ENCODE results near the gene HARS1.
"Not testable (repeated sequence)": the region's sequence is repeated elsewhere in the genome, so short reads cannot be mapped to it uniquely, and the experiment has no call there.

HARS1 gene

GRCh38 chr5:140690941-140691924 lies at the start of gene HARS1, which contains the start of gene HARS2:
TSS of gene HARS1 (minus strand) at chr5:140691370. CDS start at chr5:140691304, 66 bp downstream.
TSS of gene HARS2 (plus strand) at chr5:140691455. CDS start at chr5:140691649, 194 bp downstream.
- DNase-seq (ENCODE audit: low read depth in 2 of 2): peak; percentile 76 to 82

GRCh38 chr5:140737486-140737885 lies 46.3 kb upstream of the HARS1 start:
- no peak for DNase-seq (ENCODE audit: low read depth in 2 of 2)

GRCh38 chr5:140734354-140734753 lies 43.2 kb upstream of the HARS1 start:
- no peak for DNase-seq (ENCODE audit: low read depth in 2 of 2)

GRCh38 chr5:140733098-140733497 lies 41.9 kb upstream of the HARS1 start:
- DNase-seq (ENCODE audit: low read depth in 2 of 2): no peak

GRCh38 chr5:140725799-140726471 lies 34.8 kb upstream of the HARS1 start:
- peak; percentile 69 to 72 for DNase-seq (ENCODE audit: low read depth in 2 of 2)

GRCh38 chr5:140721395-140721794 lies 30.2 kb upstream of the HARS1 start:
- DNase-seq (ENCODE audit: low read depth in 2 of 2): not testable (repeated sequence)

- DNase-seq (ENCODE audit: low read depth in 2 of 2): not testable (repeated sequence)
Measured at GRCh38 chr5:140720738-140721137, 29.6 kb upstream of the HARS1 start.

- DNase-seq (ENCODE audit: low read depth in 2 of 2): no peak
Measured at GRCh38 chr5:140718266-140718592, 27.1 kb upstream of the HARS1 start.

- DNase-seq (ENCODE audit: low read depth in 2 of 2): not testable (repeated sequence)
Measured at GRCh38 chr5:140716238-140716637, 25.1 kb upstream of the HARS1 start.

- no peak for DNase-seq (ENCODE audit: low read depth in 2 of 2)
Measured at GRCh38 chr5:140713562-140714094, 22.5 kb upstream of the HARS1 start.

- no peak for DNase-seq (ENCODE audit: low read depth in 2 of 2)
Measured at GRCh38 chr5:140711794-140712193, 20.6 kb upstream of the HARS1 start.

- peak; percentile 87 to 88 for DNase-seq (ENCODE audit: low read depth in 2 of 2)
Measured at GRCh38 chr5:140710899-140711552, 19.9 kb upstream of the HARS1 start.

- DNase-seq (ENCODE audit: low read depth in 2 of 2): not testable (repeated sequence)
Measured at GRCh38 chr5:140708787-140709186, 17.6 kb upstream of the HARS1 start.

- no peak for DNase-seq (ENCODE audit: low read depth in 2 of 2)
Measured at GRCh38 chr5:140707812-140708211, 16.6 kb upstream of the HARS1 start.

GRCh38 chr5:140700177-140701144 lies 9.3 kb upstream of the HARS1 start, which contains the start of gene ZMAT2:
TSS of gene ZMAT2 (plus strand) at chr5:140700447. CDS start at chr5:140700461, 14 bp downstream.
- DNase-seq (ENCODE audit: low read depth in 2 of 2): peak; percentile 88 to 89

GRCh38 chr5:140696891-140697492 lies 5.8 kb upstream of the HARS1 start:
- no peak for DNase-seq (ENCODE audit: low read depth in 2 of 2)

- no peak for DNase-seq (ENCODE audit: low read depth in 2 of 2)
Measured at GRCh38 chr5:140694276-140694675, 3.1 kb upstream of the HARS1 start.

GRCh38 chr5:140690376-140690932 lies 716 bp downstream of the HARS1 start:
- no peak for DNase-seq (ENCODE audit: low read depth in 2 of 2)

- no peak for DNase-seq (ENCODE audit: low read depth in 2 of 2)
Measured at GRCh38 chr5:140678993-140679392, 12.2 kb downstream of the HARS1 start.

GRCh38 chr5:140677947-140678346 lies 13.2 kb downstream of the HARS1 start:
- DNase-seq (ENCODE audit: low read depth in 2 of 2): no peak
